ENCODE measurements around the gene TSGA10.
"Not testable (repeated sequence)": the region's sequence is repeated elsewhere in the genome, so short reads cannot be mapped to it uniquely, and the experiment has no call there.

TSGA10 gene

DNA sequence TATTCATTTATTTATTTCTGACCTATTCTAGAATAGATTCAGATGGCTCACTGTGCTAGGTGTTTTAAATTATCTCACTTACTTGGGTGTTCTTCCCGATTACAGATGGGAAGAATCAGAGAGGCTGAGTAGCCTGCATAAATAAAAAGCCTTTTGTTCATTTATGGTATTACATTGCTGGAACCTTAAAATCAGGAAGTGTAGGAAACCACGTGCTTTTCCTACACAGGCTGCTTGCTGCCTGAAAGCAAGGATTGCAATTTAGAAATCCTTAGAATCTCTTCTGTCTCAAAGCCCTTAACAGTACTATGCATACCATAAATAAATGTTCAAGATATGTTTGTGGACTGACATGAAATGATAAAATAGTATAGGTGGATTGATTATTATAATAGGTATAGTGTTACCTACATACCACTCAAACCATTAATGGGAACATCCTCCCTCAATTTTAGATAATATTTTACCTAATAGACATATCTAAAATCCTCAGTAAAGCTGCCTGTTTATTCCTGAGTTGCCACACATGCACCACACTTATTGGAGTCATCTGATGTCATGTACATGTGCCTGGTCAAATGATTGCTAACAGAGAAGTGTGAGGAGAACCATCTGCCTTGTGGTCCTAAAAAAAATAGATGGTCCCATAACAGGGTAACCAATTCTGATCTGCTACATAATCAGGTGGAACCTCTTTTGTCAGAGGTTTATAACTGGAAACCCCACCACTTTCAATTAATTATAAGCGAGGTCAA lies 86.7 kb downstream of the TSGA10 start:
- DNase-seq (ENCODE audit: low read depth in 3 of 3), result no peak

- DNase-seq (ENCODE audit: low read depth in 3 of 3), result no peak
These were observed 88.4 kb downstream of the TSGA10 start for GRCh38 chr2:99066075-99066958.

- DNase-seq (ENCODE audit: low read depth in 3 of 3), result not testable (repeated sequence)
These were observed 105.6 kb downstream of the TSGA10 start for GRCh38 chr2:99049187-99049586.

- not testable (repeated sequence) for DNase-seq (ENCODE audit: low read depth in 3 of 3)
These were observed 113.9 kb downstream of the TSGA10 start for GRCh38 chr2:99040736-99041300.

DNA sequence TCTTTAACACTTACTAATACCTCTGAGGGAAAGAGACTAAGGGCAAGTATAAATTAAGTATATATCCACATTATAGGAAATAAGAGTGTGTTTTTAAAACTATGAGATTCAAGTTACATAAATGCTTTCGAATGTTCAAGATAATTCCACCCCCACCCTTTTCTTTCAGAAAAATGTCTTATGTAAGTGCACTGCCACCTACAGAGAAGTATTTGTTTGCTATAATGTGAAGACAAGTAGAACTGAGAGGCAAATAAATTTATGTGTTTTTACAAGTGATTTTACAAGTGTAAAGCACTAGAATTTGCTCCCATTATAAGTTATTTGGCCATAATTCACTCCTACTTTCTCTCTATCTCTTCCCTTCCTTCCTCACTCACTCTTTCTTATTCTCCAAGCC lies 118.8 kb downstream of the TSGA10 start:
- no peak for DNase-seq (ENCODE audit: low read depth in 3 of 3)

DNA sequence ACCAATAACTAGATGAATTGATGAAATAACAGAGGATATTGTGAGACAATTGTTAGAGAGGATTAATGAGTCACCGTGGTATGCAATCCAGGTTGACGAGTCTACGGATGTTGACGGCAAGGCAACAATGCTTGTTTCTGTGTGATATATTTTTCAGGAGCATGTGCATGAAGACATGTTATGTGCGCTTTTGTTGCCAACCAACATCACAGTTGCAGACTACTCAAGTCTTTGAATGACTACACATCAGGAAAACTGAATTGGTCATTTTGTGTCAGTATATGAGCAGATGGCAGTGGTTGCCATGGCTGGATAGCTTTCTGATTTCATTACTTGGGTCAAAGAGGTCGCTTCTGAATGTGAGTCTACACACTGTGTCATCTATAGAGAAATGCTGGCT lies 122.0 kb downstream of the TSGA10 start:
- DNase-seq (ENCODE audit: low read depth in 3 of 3), result no peak

- DNase-seq (ENCODE audit: low read depth in 3 of 3), result no peak
These were observed 122.7 kb downstream of the TSGA10 start for GRCh38 chr2:99032001-99032400.

GRCh38 chr2:99031481-99031880 lies 123.3 kb downstream of the TSGA10 start:
- no peak for DNase-seq (ENCODE audit: low read depth in 3 of 3)

GRCh38 chr2:99028558-99028957 lies 126.2 kb downstream of the TSGA10 start:
- no peak for DNase-seq (ENCODE audit: low read depth in 3 of 3)

DNA sequence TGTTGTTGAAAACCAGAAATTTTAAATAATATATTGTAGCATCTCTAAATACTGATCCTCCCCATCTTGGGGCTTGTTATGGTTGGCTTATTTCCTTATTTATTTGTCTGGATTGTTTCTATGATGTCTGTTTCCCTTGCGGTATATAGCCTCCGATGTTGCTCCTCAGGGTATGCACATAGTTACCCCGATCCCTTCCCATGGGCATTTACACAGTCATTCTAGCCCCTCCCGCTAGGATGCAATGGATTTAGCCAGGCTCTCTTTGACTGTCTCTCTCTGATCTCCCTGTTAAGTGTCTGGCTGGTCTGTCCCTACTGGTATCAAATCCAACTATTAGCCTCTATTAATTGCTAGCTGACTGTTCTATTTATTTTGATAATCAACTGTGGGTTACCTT lies 126.9 kb downstream of the TSGA10 start:
- no peak for DNase-seq (ENCODE audit: low read depth in 3 of 3)

DNA sequence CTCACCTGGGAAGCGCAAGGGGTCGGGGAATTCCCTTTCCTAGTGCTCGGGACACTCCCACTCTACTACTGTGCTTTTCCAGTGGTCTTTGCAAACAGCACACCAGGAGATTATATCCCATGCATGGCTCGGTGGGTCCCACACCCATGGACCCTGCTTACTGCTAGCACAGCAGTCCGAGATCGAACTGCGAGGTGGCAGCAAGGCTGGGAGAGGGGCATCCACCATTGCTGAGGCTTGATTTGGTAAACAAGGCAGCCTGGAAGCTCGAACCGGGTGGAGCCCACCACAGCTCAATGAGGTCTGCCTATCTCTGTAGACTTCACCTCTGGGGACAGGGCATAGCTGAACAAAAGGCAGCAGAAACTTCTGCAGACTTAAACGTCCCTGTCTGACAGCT lies 154.0 kb downstream of the TSGA10 start:
- no peak for DNase-seq (ENCODE audit: low read depth in 3 of 3)

- not testable (repeated sequence) for DNase-seq (ENCODE audit: low read depth in 3 of 3)
These were observed 166.0 kb downstream of the TSGA10 start for GRCh38 chr2:98988695-98989094.

GRCh38 chr2:98985905-98986666 lies 168.7 kb downstream of the TSGA10 start:
- no peak for DNase-seq (ENCODE audit: low read depth in 3 of 3)

- DNase-seq (ENCODE audit: low read depth in 3 of 3), result no peak
These were observed 179.1 kb downstream of the TSGA10 start for GRCh38 chr2:98975611-98976010.

GRCh38 chr2:98972582-98973167 lies 182.1 kb downstream of the TSGA10 start:
- no peak for DNase-seq (ENCODE audit: low read depth in 3 of 3)

- DNase-seq (ENCODE audit: low read depth in 3 of 3), result no peak
These were observed 194.8 kb downstream of the TSGA10 start for GRCh38 chr2:98959810-98960507.

- DNase-seq (ENCODE audit: low read depth in 3 of 3), result no peak
These were observed 201.8 kb downstream of the TSGA10 start for GRCh38 chr2:98952966-98953365.

DNA sequence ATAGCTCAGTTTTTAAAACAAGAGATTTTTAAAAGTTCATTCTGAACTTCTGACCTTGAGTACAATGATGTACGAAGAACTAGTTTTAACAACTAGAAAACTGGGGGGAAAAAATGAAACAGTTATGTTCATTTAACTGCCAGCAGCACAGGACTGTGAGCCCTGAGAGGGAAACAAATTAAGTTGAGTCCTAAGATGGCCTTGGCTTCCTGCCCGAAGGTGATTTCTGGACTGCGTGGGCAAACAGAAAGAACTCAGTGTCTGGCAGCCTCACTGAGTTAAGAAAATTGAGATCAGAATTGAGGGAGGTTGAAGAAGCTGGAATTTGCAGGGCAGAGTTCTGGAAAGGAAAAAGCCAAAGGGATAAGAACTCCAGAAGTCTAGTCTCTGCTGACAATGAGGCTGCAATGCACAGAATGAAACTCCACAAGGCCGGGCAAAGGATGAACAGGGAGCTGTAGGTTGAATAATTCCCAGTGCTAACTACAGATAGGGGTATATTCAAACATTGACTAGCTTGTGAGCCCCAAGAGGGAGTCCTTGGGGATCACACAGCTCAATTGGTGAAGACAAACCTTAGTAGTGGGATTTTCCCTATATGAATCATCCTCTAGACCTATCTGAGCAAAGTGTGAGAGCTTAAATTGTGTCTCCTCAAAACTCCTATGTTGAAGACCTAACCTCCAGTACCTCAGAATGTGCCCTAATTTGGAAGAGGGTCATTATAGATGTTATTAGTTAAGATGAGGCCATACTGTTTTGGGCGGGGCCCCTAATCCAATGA lies 205.6 kb downstream of the TSGA10 start:
- DNase-seq (ENCODE audit: low read depth in 3 of 3), result no peak

- DNase-seq (ENCODE audit: low read depth in 3 of 3), result no peak
These were observed 207.2 kb downstream of the TSGA10 start for GRCh38 chr2:98947554-98947953.

All from stimulated activated CD4-positive, alpha-beta T cell treated with anti-CD3 and anti-CD28 coated beads, TNF-alpha, amount 100 ng/mL, for 48 hours (primary cell).